ENCODE data around the gene AURKA.
"Not testable (repeated sequence)": the region's sequence is repeated elsewhere in the genome, so short reads cannot be mapped to it uniquely, and the experiment has no call there.

Gene AURKA

DNA sequence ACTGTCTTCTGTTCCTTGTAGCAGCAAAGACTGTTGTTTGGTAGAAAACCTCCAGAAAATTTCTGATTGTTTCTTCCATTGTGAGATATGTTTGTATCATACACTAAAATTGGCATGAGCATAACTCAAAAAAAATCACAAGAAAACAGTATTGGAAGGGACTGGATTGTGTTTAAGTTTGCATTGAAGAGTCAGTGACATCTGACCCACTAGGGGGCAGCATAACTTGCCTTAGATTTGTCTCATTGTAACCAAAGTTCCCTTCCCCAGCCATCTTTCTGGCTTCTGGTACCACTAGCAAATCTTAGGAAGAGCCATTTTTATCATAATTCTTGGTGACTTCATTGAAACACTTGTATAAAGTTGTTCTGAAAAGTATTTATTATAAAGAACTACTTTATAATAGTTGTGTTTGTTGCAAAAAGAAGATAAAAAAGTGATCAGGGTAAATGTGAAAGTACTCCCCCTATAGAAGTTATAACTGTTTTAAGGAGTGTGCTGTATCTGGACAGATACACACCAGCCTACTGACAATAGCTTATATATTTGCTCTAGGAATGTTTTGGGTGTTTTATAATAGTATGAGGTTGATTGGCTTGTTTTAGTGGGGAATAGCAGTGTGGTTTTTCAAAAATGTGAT lies 8.1 kb upstream of the AURKA start:
- in situ Hi-C loops (cut with MboI; ENCODE audit: low pct_unique_long_range_greater_than_20kb, low sequenced_read_pairs) = no loop called here
- DNase-seq = peak; percentile 84

DNA sequence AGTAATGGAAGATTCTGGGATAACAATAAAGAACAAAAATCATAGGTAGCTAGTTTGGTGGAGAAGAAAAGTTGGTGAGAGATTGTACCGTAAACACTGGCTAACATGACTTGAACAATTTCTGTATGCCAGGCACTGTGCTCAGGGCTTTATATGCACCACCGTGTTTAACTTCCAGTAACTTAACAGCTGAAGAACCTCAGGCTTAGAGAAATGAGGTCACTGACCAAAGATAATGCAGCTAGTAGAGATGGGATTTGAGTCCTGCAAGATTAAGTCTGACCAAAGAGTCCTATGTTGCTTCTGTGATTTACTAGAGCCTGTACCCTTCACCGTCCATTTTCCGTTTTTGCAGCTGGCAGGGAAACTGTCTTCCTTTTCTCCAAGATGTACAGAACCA lies 3.2 kb upstream of the AURKA start:
- in situ Hi-C loops (cut with MboI; ENCODE audit: low pct_unique_long_range_greater_than_20kb, low sequenced_read_pairs) = no loop called here
- DNase-seq = no peak

GRCh38 chr20:56393653-56394052 lies 1.6 kb upstream of the AURKA start:
- in situ Hi-C loops (cut with MboI; ENCODE audit: low pct_unique_long_range_greater_than_20kb, low sequenced_read_pairs) = no loop called here
- no peak for DNase-seq

DNA sequence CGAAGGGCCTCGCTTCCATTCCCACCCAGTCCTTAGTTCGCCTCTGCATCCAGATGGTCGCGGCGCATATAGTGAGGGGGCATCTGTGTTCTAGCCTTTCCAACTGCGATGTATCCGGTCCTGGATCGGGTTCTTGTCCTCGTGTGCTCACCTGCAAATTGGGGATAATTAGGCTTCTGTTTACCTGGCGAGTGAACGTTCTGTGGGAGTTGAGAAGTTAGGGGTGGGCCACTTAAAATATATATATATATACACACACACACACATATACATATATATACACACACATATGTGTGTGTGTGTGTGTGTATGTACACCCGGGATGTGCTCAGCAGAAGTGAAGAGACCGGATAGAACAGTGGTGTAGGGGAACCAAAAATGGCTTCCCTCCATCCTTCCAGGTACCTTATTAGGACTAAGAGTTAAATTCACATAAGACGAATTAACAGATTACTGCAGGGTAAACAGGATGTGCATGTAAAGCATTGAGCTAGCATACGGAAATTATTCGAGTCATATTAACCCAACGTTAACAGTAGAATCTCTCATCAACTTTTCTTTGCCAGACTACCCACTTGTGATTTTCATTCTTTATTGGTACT lies 967 bp upstream of the AURKA start:
- in situ Hi-C loops (cut with MboI; ENCODE audit: low pct_unique_long_range_greater_than_20kb, low sequenced_read_pairs) = no loop called here
- no peak for DNase-seq

DNA sequence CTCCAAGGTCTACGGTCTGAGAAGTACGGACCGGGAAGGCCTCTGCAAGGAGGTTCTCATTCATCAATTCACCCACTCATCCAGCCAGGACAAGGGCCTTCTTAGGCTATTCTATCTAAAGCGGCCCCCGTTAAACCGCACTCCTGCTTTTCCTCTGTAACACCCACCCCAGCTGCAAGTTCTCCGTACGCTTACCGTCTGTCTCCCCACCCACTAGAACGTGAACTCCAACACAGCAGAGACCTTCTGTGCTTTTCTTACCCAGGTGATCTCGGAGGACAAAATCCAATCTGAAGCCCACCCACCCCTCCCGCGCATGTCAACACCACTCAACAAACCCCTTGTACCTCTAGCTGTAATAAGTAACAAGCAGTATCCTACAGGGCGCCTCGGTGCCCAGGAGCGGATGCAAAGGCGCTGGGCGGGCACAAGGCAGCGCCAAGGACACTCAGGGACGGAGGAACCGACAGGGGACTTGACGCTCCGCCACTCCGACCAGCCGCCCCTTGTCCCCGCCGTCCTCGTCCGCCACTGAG lies 351 bp downstream of the AURKA start:
- no peak for DNase-seq
- in situ Hi-C loops (cut with MboI; ENCODE audit: low pct_unique_long_range_greater_than_20kb, low sequenced_read_pairs) = no loop called here

GRCh38 chr20:56391037-56391436 lies 978 bp downstream of the AURKA start:
- in situ Hi-C loops (cut with MboI; ENCODE audit: low pct_unique_long_range_greater_than_20kb, low sequenced_read_pairs) = no loop called here
- DNase-seq = peak; percentile 33

DNA sequence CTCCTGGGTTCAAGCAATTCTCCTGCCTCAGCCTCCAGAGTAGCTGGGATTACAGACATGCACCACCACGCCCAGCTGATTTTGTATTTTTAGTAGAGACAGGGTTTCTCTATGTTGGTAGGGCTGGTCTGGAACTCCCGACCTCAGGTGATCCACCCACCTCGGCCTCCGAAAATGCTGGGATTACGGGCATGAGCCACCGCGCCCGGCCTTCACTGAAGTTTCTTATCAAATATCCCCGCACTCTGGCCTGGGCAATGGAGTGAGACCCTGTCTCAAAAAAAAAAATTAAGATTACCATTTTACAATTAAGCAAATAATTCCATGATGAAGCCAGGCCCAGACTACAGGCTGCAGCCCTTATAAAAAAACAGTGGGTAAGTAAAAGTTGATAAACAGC lies 1.6 kb downstream of the AURKA start:
- DNase-seq; in situ Hi-C loops (cut with MboI; ENCODE audit: low pct_unique_long_range_greater_than_20kb, low sequenced_read_pairs): not testable (repeated sequence)

GRCh38 chr20:56389807-56390206 lies 2.2 kb downstream of the AURKA start:
- DNase-seq = no peak
- in situ Hi-C loops (cut with MboI; ENCODE audit: low pct_unique_long_range_greater_than_20kb, low sequenced_read_pairs) = no loop called here

GRCh38 chr20:56388882-56389281 lies 3.1 kb downstream of the AURKA start:
- no peak for DNase-seq
- in situ Hi-C loops (cut with MboI; ENCODE audit: low pct_unique_long_range_greater_than_20kb, low sequenced_read_pairs) = no loop called here

DNA sequence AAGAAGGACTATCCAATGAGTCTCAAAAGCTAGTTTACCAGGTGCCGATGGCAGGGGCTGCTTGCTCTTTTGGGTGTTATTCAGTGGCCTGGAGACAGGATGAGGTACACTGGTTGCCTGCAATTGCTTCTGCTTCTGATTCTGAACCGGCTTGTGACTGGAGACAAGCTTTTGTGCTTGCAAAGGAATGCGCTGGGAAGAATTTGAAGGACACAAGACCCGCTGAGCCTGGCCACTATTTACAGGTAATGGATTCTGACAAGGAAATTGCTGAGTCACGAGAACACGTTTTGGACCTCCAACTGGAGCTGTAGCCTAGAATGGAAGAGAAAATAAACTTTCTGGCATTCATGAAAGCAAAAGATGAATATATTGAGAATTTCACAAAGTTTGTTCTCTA lies 5.8 kb downstream of the AURKA start:
- no peak for DNase-seq
- in situ Hi-C loops (cut with MboI; ENCODE audit: low pct_unique_long_range_greater_than_20kb, low sequenced_read_pairs) = no loop called here

DNA sequence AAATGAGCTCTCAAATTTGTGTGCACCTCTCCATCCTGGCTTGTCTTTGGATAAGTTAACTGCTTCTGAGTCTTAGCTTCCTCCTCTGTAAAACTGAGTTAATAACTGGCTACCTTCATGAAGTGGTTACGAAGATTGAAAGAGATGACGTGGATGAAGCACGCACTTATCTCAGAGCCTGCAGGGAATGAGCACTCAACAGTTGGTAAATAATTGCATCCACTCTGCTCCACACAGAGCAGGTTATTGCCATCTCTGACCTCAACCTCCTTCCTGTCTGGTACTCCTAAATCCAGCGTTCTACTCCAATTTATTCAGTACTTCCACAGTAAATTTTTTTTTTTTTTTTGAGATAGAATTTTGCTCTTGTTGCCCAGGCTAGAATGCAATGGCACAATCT lies 6.9 kb downstream of the AURKA start:
- DNase-seq = no peak
- in situ Hi-C loops (cut with MboI; ENCODE audit: low pct_unique_long_range_greater_than_20kb, low sequenced_read_pairs) = no loop called here

DNA sequence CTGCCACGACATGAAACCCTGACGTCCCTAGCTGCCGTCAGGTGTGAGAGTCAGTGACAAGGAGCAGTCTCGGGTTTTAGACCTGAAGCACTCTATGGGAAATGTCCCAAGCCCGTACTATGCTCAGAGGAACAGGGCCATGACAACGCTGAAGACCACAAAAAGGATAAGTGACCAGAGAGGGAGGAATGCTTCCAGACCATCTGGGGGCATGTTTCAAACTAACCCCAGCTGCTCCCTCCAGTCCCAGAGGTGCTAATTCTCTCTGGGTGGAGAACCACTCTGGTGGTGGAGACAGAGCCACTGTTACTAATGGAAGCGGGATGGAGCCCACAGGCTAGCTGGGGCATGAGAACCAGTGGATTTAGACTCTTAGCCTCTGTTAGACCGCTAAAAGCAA lies 8.7 kb downstream of the AURKA start:
- in situ Hi-C loops (cut with MboI; ENCODE audit: low pct_unique_long_range_greater_than_20kb, low sequenced_read_pairs) = no loop called here
- no peak for DNase-seq

GRCh38 chr20:56382696-56383095 lies 9.3 kb downstream of the AURKA start:
- in situ Hi-C loops (cut with MboI; ENCODE audit: low pct_unique_long_range_greater_than_20kb, low sequenced_read_pairs) = no loop called here
- DNase-seq = no peak

GRCh38 chr20:56381501-56381900 lies 10.5 kb downstream of the AURKA start:
- in situ Hi-C loops (cut with MboI; ENCODE audit: low pct_unique_long_range_greater_than_20kb, low sequenced_read_pairs) = no loop called here
- no peak for DNase-seq

DNA sequence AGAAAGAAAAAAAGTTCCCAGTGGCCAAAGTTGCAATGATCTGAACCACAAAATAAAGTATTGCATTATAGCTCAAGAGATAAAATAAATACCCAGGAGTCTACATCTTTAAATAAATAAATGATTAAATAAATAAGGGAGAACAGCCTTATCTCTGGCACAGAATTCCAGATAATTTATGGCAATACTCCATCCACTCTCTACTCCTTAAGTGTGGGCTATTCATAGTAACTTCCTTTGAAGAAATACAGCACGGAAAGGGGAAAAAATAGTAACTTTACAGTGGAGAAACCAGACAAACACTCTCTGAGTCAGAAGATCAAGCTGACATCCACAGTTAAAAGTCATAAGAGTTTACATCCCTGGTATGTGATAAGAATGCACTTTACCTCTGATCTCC lies 11.6 kb downstream of the AURKA start:
- no peak for DNase-seq
- in situ Hi-C loops (cut with MboI; ENCODE audit: low pct_unique_long_range_greater_than_20kb, low sequenced_read_pairs) = no loop called here

DNA sequence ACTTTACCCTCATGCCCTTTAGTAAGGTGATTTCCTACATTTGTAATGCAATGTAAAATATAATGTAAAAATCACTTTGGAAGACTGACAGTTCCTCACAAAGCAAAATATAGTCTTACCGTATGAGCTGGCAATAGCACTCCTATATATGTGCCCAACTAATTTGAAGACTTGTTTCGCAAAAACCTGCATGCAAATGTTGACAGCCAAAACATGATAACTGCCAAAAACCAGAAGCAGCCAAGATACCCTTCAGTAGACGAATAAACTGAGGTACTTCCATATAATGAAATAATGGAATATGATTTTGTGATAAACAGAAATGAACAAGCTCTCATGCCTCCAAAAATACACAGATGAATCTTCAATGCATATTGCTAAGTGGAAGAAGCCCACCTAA lies 13.6 kb downstream of the AURKA start:
- DNase-seq = no peak
- in situ Hi-C loops (cut with MboI; ENCODE audit: low pct_unique_long_range_greater_than_20kb, low sequenced_read_pairs) = no loop called here

DNA sequence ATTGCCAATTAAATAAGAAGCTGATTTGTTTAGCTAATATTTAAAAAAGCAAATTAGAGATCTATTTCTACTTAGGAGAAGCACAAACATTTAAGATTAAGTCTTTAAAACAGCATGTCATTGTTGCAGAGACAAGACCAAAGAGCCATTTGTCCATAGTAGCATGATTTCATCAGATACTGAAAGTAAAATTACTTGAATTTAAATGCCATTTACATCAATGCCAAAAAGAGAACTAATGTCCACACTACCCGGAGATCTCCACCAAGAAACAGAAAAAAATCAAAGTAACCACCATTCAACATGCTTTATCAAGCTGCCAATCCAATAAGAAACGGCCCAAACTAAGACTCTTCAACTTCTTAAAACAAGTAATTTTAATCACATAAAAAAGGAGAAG lies 15.7 kb downstream of the AURKA start:
- in situ Hi-C loops (cut with MboI; ENCODE audit: low pct_unique_long_range_greater_than_20kb, low sequenced_read_pairs) = no loop called here
- DNase-seq = no peak

GRCh38 chr20:56373942-56374341 lies 18.1 kb downstream of the AURKA start:
- in situ Hi-C loops (cut with MboI; ENCODE audit: low pct_unique_long_range_greater_than_20kb, low sequenced_read_pairs) = no loop called here
- DNase-seq = peak; percentile 17

GRCh38 chr20:56372850-56373249 lies 19.2 kb downstream of the AURKA start:
- in situ Hi-C loops (cut with MboI; ENCODE audit: low pct_unique_long_range_greater_than_20kb, low sequenced_read_pairs) = no loop called here
- no peak for DNase-seq

- in situ Hi-C loops (cut with MboI; ENCODE audit: low pct_unique_long_range_greater_than_20kb, low sequenced_read_pairs) = no loop called here
- no peak for DNase-seq
Measured at GRCh38 chr20:56371977-56372376, 20.0 kb downstream of the AURKA start.

GRCh38 chr20:56369179-56369578 lies 22.8 kb downstream of the AURKA start:
- in situ Hi-C loops (cut with MboI; ENCODE audit: low pct_unique_long_range_greater_than_20kb, low sequenced_read_pairs) = no loop called here
- DNase-seq = no peak

All from KBM-7 (cell line).